Measurements from ENCODE around the gene NOTCH4.

The NOTCH4 gene

GRCh38 chr6:32153564-32154513 lies 70.0 kb downstream of the NOTCH4 start, which contains the start of gene PPT2 (continued):
- TF ChIP-seq, protein P1, sequence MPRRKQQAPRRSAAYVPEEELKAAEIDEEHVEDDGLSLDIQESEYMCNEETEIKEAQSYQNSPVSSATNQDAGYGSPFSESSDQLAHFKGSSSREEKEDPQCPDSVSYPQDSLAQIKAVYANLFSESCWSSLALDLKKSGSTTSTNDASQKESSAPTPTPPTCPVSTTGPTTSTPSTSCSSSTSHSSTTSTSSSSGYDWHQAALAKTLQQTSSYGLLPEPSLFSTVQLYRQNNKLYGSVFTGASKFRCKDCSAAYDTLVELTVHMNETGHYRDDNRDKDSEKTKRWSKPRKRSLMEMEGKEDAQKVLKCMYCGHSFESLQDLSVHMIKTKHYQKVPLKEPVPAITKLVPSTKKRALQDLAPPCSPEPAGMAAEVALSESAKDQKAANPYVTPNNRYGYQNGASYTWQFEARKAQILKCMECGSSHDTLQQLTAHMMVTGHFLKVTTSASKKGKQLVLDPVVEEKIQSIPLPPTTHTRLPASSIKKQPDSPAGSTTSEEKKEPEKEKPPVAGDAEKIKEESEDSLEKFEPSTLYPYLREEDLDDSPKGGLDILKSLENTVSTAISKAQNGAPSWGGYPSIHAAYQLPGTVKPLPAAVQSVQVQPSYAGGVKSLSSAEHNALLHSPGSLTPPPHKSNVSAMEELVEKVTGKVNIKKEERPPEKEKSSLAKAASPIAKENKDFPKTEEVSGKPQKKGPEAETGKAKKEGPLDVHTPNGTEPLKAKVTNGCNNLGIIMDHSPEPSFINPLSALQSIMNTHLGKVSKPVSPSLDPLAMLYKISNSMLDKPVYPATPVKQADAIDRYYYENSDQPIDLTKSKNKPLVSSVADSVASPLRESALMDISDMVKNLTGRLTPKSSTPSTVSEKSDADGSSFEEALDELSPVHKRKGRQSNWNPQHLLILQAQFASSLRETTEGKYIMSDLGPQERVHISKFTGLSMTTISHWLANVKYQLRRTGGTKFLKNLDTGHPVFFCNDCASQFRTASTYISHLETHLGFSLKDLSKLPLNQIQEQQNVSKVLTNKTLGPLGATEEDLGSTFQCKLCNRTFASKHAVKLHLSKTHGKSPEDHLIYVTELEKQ (tag by site-specific recombination; IDR thresholded peaks at IDR 0.05; ENCODE audit: borderline replicate concordance), result peak; percentile 23; the same call in 1 of the 2 replicates
- TF ChIP-seq ZNF140 (tag by site-specific recombination; IDR thresholded peaks at IDR 0.05) (no peak), ZNF10 (tag by site-specific recombination; IDR thresholded peaks at IDR 0.05) (no peak), ZNF175 (tag by site-specific recombination; IDR thresholded peaks at IDR 0.05) (no peak), ZNF670 (tag by site-specific recombination; IDR thresholded peaks at IDR 0.05; ENCODE audit: low read depth) (no peak), ZSCAN16 (tag by site-specific recombination; IDR thresholded peaks at IDR 0.05) (peak; percentile 39; the same call in 1 of the 2 replicates), ZNF585B (tag by site-specific recombination; IDR thresholded peaks at IDR 0.05) (no peak), ZFP37 (tag by site-specific recombination; IDR thresholded peaks at IDR 0.05) (no peak), ZFHX2 (tag by site-specific recombination; conservative IDR thresholded peaks at IDR 0.05) (peak; percentile 82), ZNF830 (tag by site-specific recombination; IDR thresholded peaks at IDR 0.05; ENCODE audit: low read depth) (no peak), ZNF624 (tag by site-specific recombination; IDR thresholded peaks at IDR 0.05) (no peak), YY1 (tag by site-specific recombination; IDR thresholded peaks at IDR 0.05) (0 out of 2 replicates have a peak, but pooled peaks have one; percentile 17), ZNF529 (tag by site-specific recombination; IDR thresholded peaks at IDR 0.05; ENCODE audit: insufficient replicate concordance) (no peak), ZNF768 (tag by site-specific recombination; IDR thresholded peaks at IDR 0.05) (no peak), ZNF121 (tag by site-specific recombination; IDR thresholded peaks at IDR 0.05) (peak; percentile 79), ZNF473 (tag by site-specific recombination; IDR thresholded peaks at IDR 0.05) (no peak), SALL2 (tag by site-specific recombination; IDR thresholded peaks at IDR 0.05; ENCODE audit: borderline replicate concordance) (no peak), ZBTB48 (tag by site-specific recombination; IDR thresholded peaks at IDR 0.05) (peak; percentile 19; the same call in 1 of the 2 replicates), ZNF621 (tag by site-specific recombination; IDR thresholded peaks at IDR 0.05) (no peak), ZNF398 (tag by site-specific recombination; IDR thresholded peaks at IDR 0.05) (peak; percentile 93), ZBTB20 (tag by site-specific recombination; IDR thresholded peaks at IDR 0.05) (no peak; the same call in 1 of the 2 replicates), ZNF626 (tag by site-specific recombination; IDR thresholded peaks at IDR 0.05) (no peak)
- TF ChIP-seq, protein P2, sequence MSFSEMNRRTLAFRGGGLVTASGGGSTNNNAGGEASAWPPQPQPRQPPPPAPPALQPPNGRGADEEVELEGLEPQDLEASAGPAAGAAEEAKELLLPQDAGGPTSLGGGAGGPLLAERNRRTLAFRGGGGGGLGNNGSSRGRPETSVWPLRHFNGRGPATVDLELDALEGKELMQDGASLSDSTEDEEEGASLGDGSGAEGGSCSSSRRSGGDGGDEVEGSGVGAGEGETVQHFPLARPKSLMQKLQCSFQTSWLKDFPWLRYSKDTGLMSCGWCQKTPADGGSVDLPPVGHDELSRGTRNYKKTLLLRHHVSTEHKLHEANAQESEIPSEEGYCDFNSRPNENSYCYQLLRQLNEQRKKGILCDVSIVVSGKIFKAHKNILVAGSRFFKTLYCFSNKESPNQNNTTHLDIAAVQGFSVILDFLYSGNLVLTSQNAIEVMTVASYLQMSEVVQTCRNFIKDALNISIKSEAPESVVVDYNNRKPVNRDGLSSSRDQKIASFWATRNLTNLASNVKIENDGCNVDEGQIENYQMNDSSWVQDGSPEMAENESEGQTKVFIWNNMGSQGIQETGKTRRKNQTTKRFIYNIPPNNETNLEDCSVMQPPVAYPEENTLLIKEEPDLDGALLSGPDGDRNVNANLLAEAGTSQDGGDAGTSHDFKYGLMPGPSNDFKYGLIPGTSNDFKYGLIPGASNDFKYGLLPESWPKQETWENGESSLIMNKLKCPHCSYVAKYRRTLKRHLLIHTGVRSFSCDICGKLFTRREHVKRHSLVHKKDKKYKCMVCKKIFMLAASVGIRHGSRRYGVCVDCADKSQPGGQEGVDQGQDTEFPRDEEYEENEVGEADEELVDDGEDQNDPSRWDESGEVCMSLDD (tag by site-specific recombination; IDR thresholded peaks at IDR 0.05), result peak; percentile 6
- TF ChIP-seq, protein P3, sequence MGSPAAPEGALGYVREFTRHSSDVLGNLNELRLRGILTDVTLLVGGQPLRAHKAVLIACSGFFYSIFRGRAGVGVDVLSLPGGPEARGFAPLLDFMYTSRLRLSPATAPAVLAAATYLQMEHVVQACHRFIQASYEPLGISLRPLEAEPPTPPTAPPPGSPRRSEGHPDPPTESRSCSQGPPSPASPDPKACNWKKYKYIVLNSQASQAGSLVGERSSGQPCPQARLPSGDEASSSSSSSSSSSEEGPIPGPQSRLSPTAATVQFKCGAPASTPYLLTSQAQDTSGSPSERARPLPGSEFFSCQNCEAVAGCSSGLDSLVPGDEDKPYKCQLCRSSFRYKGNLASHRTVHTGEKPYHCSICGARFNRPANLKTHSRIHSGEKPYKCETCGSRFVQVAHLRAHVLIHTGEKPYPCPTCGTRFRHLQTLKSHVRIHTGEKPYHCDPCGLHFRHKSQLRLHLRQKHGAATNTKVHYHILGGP (tag by site-specific recombination; IDR thresholded peaks at IDR 0.05), result no peak
- TF ChIP-seq, protein P4, sequence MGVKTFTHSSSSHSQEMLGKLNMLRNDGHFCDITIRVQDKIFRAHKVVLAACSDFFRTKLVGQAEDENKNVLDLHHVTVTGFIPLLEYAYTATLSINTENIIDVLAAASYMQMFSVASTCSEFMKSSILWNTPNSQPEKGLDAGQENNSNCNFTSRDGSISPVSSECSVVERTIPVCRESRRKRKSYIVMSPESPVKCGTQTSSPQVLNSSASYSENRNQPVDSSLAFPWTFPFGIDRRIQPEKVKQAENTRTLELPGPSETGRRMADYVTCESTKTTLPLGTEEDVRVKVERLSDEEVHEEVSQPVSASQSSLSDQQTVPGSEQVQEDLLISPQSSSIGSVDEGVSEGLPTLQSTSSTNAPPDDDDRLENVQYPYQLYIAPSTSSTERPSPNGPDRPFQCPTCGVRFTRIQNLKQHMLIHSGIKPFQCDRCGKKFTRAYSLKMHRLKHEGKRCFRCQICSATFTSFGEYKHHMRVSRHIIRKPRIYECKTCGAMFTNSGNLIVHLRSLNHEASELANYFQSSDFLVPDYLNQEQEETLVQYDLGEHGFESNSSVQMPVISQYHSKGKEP (tag by site-specific recombination; IDR thresholded peaks at IDR 0.05), result no peak
- TF ChIP-seq, protein P5, sequence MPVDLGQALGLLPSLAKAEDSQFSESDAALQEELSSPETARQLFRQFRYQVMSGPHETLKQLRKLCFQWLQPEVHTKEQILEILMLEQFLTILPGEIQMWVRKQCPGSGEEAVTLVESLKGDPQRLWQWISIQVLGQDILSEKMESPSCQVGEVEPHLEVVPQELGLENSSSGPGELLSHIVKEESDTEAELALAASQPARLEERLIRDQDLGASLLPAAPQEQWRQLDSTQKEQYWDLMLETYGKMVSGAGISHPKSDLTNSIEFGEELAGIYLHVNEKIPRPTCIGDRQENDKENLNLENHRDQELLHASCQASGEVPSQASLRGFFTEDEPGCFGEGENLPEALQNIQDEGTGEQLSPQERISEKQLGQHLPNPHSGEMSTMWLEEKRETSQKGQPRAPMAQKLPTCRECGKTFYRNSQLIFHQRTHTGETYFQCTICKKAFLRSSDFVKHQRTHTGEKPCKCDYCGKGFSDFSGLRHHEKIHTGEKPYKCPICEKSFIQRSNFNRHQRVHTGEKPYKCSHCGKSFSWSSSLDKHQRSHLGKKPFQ (tag by site-specific recombination; IDR thresholded peaks at IDR 0.05), result no peak

Measured in HEK293 (cell line).